NCI-H146 (cell line): Measurements from ENCODE around the gene TTN.

Experiments
- DNase-seq: peaks from one replicate; lab custom pipeline; 2025; lab: John Stamatoyannopoulos, UW

The TTN gene

GRCh38 chr2:178807227-178808008 is at the start of gene TTN:
Gene TTN, minus strand, starts transcription at chr2:178807423. Its CDS starts 2,781 bp downstream, at chr2:178804642.
- DNase-seq, result no peak

GRCh38 chr2:178855151-178855550 is 47.9 kb upstream of the TTN start:
- DNase-seq, result no peak

GRCh38 chr2:178848335-178848734 is 41.1 kb upstream of the TTN start:
- DNase-seq, result no peak

- DNase-seq, result no peak
Measured at GRCh38 chr2:178846458-178846802, 39.2 kb upstream of the TTN start.

GRCh38 chr2:178845566-178846457 is 38.6 kb upstream of the TTN start:
- peak; percentile 13 for DNase-seq

GRCh38 chr2:178844701-178845100 is 37.5 kb upstream of the TTN start:
- no peak for DNase-seq

GRCh38 chr2:178844269-178844668 is 37.0 kb upstream of the TTN start:
- DNase-seq, result no peak

GRCh38 chr2:178843697-178844096 is 36.5 kb upstream of the TTN start:
- DNase-seq, result no peak

GRCh38 chr2:178836807-178837206 is 29.6 kb upstream of the TTN start:
- no peak for DNase-seq

- DNase-seq, result no peak
Measured at GRCh38 chr2:178834086-178834485, 26.9 kb upstream of the TTN start.

- DNase-seq, result no peak
Measured at GRCh38 chr2:178833382-178833781, 26.2 kb upstream of the TTN start.

- DNase-seq, result peak; percentile 76
Measured at GRCh38 chr2:178830451-178830850, 23.2 kb upstream of the TTN start.

- no peak for DNase-seq
Measured at GRCh38 chr2:178829981-178830380, 22.8 kb upstream of the TTN start.

GRCh38 chr2:178829299-178829960 is 22.2 kb upstream of the TTN start:
- peak; percentile 32 for DNase-seq

- DNase-seq, result no peak
Measured at GRCh38 chr2:178828486-178828881, 21.3 kb upstream of the TTN start.

GRCh38 chr2:178827739-178828485 is 20.7 kb upstream of the TTN start:
- no peak for DNase-seq

GRCh38 chr2:178827111-178827510 is 19.9 kb upstream of the TTN start:
- no peak for DNase-seq

GRCh38 chr2:178825183-178825582 is 18.0 kb upstream of the TTN start:
- DNase-seq, result no peak

GRCh38 chr2:178824181-178824580 is 17.0 kb upstream of the TTN start:
- no peak for DNase-seq

GRCh38 chr2:178819992-178820391 is 12.8 kb upstream of the TTN start:
- DNase-seq, result no peak

- no peak for DNase-seq
Measured at GRCh38 chr2:178819147-178819875, 12.1 kb upstream of the TTN start.
